RPMI8226 (cell line): ENCODE data around the gene CEP85.
A peak's percentile ranks its signal among the peaks of the same experiment; 100 is the strongest.

Experiments used
- DNase-seq: peaks from one replicate; pipeline ENCODE4 v3.0.0-alpha.2; 2015

CEP85 gene, protein sequence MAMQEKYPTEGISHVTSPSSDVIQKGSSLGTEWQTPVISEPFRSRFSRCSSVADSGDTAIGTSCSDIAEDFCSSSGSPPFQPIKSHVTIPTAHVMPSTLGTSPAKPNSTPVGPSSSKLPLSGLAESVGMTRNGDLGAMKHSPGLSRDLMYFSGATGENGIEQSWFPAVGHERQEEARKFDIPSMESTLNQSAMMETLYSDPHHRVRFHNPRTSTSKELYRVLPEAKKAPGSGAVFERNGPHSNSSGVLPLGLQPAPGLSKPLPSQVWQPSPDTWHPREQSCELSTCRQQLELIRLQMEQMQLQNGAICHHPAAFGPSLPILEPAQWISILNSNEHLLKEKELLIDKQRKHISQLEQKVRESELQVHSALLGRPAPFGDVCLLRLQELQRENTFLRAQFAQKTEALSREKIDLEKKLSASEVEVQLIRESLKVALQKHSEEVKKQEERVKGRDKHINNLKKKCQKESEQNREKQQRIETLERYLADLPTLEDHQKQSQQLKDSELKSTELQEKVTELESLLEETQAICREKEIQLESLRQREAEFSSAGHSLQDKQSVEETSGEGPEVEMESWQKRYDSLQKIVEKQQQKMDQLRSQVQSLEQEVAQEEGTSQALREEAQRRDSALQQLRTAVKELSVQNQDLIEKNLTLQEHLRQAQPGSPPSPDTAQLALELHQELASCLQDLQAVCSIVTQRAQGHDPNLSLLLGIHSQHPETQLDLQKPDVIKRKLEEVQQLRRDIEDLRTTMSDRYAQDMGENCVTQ

DNA sequence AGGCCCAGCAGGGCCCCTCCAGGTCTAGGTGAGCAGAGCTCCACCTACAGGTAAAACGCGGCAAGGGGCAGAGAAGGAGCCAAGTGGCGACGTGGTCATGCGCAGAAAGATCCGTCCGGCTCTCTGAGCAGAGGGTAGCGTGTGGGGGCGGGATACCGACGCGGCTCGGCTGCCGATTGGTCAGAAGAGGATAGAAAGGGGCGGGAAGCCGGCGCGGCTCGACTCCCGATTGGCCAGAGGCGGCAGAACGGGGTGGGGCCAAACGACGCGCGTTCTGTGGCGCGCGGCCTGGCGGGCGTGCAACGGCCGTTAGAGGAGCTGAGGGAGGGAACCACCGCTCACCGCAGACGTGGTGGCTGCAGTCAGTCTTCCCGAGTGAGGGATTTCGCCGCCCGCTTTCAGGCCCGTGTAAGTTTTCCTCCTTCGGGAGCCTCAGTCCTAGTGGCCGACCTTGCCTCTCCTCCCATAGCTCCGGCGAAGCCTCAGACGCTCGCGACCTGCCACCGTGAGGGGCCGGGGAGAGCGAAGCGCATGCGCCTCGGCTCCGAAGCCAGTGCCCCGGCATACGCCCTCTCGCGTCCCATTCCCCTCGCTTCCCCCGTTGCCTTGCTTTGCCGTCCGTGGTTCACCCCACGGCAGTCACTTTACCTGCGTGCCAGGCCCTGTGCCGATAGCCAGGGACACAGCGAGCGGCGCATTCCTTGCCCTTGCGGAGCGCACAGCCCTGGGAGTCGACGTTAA is at the start of gene CEP85:
Gene CEP85 (plus strand): TSS at position 298 of the 741 bp plus-strand sequence. CDS start 5,584 bp downstream, outside the sequence.
- peak; percentile 99 for DNase-seq

DNA sequence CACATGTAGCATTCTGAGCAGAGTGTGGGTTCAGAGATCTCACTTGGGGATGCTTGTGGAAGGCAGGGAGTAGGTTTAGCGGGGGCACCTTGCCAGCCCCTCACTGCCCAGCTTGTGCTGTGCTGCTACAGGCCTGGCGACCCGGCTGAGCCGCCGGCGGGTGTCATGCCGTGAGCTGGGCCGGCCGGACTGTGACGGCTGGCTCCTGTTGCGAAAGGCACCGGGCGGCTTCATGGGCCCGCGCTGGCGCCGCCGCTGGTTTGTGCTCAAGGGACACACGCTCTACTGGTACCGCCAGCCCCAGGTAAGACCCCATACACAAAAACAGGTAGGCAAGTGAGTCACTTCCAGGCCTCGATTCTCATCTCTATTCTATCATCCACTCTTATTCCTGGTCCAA is 49.1 kb upstream of the CEP85 start:
- DNase-seq, result no peak

DNA sequence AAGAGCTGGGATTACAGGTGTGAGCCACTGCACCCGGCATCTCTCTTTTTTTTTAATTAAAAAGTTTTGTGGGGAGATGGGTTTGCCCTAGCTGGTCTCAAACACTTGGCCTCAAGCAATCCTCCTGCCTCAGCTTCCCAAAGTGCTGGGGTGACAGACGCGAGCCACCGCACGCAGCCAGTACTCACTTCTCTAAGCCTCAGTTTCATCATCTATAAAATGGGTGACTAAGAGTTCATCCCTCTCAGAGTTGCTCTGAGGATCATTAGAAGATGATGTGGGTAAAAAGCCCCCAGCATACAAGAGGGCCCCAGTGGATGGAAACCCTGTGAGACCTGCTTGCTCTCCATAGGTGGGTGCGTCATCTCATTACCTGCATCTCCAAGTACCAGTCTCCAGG is 46.1 kb upstream of the CEP85 start:
- no peak for DNase-seq

DNA sequence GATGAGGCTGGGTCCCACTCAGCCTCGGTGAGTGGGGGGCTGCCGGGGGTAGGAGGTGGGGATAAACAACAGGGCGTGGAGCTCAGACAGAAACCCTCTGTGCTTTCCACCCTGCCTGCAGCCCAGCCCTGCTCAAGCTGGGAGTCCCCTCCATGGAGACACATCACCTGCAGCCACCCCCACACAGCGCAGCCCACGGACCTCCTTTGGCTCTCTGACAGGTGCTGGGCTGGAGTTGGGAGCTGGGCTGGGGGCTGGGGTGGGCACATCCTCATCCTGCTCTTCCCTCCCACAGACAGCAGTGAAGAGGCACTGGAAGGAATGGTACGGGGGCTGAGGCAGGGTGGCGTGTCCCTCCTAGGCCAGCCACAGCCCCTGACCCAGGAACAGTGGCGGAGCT is 45.5 kb upstream of the CEP85 start:
- no peak for DNase-seq

DNA sequence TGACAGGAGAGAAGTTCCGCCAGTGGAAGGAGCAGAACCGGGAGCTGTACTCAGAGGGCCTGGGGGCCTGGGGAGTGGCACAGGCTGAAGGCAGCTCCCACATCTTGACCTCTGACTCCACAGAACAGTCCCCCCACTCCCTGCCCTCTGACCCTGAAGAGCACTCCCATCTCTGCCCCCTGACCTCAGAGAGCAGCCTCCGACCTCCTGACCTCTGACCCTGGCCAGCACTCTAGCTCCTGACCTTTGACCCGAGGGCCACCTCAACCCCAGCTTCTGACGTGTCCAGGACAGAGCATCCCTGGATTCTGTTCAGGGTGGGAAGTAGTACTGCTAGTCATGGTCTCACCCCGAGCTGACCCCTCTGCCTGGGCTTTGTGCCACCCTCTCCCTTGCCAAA is 44.7 kb upstream of the CEP85 start:
- DNase-seq, result no peak

DNA sequence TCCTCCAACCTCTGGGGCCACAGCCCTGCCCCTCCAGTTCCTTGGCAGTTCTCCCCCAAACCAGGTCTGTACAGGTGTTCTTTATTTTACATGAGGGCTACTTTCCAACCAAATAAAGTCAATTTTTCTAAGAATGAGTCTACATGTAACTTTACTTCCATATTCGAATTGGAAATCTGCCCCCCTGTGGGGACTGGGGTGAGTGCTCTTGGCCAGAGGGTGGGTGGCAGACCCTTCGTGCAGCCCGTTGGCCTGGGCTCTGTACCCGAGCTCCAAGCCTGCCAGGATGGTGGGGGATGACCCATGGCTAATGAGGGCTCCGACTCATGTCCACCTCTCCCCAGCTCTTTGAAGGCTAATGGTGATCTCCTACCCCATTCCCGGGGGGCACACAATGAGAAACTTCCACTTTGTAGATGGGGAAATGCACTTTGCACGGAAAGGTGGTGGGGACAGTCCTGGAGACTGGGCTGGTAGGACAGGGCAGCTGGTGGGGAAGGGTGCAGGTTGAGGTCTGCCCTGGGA is 44.2 kb upstream of the CEP85 start:
- no peak for DNase-seq

DNA sequence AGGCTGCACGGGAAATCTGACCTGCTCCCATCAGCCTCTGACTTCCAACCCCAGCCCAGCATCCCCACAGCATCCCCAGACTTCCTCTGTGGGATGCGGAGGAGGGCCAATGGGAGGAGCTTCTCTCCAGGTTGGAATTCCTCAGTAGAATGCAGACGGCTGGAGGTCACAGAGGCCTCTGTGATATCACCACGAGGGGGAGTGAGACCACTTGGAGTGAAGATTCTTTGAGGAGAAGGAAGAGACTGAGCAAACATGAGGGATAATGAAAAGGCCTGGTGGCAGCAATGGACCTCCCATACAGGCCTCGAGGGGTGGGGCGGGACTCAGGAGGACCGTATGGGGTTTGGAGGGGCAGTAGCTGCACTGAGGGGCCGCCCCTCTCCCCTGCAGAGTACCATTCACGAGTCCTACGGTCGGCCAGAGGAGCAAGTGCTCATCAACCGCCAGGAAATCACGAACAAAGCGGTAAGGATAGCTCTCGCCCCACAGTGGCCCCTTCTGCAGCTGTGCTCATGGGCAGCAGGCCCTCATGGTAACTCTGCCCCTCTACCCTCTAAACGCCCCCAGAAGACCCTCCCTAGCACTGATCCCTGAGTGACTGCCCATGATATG is 43.5 kb upstream of the CEP85 start, which contains the start of gene CATSPER4:
Gene CATSPER4 (plus strand): TSS at position 230 of the 615 bp plus-strand sequence. CDS start 26 bp downstream, at position 256.
- peak; percentile 44 for DNase-seq

DNA sequence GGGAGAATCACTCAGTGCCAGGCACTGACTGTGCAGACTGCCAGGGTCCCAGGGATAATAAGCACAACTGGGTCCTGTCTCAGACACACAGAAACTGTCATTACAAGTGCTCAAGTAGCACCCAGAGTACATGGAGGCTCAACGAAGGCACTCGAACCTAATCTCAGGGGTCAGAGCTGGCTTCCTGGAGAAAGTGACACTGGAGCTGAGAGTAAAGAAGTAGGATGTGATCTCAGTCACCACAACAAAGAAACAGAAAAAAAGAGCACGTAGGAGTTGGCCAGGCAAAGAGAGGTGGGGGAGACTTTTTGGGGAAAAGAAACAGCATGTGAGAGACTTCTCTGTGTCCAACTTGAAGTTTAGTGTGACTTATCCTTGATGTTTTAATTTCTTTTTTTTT is 42.3 kb upstream of the CEP85 start:
- no peak for DNase-seq

DNA sequence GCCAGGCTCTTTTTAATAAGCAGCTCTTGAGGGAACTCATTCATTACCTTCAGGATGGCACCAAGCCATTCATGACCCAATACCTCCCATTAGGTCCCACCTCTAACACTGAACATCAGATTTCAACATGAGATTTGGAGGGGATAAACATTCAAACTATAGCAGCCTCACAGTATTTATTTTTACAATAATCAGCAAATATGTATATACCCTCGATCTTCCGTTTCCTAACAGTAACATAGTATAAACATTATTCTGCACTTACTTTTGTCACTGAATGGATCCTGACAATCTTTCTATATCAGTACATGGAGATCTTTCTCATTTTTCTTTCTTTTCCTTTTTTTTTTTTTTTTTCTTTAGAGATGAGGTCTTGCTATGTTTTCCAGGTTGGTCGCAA is 38.2 kb upstream of the CEP85 start:
- no peak for DNase-seq

DNA sequence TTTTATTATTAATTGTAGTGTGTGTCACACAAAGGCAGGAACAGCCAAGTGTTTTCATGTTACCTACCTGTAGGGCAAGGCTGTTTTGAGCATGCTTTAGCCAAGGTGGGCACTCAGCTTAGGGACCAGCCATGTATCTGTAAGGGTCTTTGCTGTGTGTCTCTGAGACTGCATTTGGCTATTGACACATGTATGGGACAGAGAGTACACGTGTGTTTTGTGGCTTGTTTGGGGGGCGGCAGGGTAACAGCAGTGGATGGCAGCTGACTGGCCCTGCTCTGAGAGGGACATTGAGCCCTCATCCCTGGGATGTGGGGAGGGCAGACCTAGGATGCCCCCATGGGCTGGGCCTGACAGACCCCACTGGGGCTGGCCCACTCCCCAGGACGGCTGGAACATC is 36.7 kb upstream of the CEP85 start:
- DNase-seq, result no peak

DNA sequence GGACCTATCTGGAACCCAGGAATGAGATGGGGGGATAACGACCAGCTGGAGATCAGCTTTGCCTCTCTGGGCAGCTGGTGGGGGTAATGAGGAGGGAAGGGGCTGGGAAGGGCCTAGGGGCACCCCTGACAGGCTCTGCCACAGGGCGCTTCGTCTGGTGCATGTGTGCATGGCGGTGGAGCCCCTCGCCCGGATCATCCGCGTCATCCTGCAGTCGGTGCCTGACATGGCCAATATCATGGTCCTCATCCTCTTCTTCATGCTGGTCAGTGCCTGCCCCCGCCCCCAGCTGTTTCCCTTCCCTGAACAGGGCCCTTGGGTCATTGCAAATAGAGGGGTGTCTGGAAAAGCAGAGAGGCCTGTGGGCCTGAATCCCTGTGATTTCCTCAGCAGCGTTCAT is 36.2 kb upstream of the CEP85 start:
- no peak for DNase-seq

DNA sequence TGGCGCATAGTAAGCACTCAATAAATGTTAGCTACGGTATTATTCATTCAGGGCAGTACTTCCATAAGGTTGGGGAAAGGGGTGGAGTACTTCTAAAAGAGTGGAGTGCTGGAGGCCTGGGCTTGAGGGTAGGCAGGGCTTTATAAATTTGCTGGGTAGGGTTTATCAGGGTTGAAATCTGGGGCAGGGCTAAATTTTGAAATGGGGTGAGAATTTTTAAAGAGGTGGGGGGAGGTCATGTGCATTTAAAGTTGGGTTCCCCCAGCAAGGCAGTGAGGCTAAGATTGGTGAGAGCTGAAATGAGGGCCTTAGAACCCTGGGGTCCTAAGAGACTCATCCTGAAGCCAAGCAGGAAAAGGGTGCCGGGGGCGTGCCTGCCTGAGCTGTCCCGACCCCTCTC is 33.6 kb upstream of the CEP85 start:
- no peak for DNase-seq

DNA sequence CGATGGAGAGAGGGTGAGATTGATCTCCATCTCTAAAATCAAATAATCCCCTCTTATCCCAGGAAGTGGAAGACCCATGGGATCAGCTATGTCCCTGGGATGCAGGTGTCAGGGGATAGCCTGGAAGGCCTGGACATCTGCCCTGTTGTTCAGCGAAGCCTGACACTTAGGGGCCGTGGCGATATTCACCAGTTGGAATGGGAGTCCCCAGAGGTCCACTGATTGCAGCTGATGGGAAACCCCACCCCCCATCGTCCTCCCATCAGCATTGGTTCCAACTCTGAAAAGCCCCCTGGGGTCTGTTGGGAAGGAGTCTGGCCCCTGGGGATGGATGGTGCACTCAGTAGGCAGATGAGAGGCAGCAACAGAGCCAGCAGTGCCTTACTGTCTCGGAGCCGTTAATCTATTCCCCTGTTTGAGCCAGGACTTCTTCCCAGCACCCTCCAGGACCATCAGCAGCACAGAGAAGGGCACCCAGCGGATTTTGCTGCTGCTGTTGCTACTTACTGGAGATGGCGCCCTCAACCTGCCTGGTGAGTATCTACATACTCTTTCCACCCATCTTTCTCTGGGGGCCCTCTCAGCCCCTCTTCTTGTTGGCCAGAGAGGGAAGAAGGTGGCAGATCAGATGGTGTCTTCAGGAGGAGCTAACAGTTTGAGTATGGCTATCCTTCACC is 30.2 kb upstream of the CEP85 start:
- DNase-seq, result no peak

DNA sequence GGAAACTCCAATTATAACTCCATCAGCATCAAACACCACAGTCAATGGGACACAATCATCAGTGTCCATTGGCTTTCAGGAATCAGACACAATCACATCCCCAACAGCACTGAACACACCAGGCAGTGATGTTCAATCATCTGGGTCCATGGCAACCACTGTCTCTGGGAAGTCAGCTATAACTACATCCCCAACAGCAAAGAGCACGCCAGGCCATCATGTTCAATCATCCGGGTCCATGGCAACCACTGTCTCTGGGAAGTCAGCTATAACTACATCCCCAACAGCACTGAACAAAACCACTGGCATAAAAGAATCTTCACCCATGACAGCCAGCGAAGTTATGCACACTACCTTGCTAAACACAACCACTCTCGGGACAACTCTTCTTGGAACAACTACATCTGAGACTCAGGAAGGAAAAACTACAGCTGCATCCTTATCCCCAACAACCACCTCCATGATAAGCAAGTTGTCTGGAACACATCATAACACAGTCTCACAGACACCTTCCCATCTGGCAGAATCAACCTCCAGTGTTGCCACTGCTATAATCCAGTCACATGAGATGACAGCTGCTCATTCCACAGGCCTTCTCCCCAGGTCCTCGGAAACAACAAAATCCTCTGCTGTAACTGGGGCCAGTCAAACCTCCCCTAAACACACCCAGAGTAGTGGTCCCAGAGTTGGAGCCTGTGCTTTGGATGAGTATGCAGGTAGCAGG is 23.7 kb upstream of the CEP85 start:
- no peak for DNase-seq

DNA sequence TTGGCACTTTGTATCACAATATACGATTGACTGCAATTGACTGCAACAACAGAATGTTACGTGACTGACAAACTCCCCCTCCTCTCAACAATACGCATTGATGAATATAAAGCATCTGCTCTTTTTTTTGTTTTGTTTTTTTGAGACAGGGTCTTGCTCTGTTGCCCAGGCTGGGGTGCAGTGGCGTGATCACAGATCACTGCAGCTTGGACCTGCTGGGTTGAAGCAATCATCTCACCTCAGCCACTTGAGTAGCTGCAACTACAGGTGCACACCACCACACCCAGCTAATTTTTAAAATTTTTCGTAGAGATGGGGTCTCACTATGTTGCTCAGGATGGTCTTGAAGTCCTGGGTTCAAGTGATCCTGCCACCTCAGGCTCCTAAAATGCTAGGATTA is 21.3 kb upstream of the CEP85 start:
- no peak for DNase-seq

DNA sequence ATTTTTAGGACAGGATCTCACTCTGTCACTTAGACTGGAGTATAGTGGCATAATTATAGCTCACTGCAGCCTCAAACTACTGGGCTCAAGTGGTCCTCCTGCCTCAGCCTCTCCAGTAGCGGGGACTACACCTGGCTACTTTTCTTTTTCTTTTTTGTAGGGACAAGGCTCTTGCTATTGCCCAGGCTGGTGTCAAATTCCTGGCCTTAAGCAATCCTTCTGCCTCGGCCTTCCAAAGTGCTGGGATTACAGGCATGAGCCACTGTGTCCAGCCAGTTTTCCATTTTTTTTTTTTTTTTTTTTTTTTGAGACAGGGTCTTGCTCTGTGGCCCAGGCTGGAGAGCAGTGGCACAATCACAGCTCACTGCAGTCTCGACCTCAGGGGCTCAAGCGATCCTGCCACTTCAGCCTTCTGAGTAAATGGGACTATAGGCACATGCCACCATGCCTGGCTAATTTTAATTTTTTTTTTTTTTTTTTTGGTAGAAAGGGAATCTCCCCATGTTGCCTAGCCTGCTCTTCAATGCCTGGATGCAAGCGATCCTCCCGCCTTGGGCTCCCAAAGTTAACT is 20.6 kb upstream of the CEP85 start:
- DNase-seq, result no peak

DNA sequence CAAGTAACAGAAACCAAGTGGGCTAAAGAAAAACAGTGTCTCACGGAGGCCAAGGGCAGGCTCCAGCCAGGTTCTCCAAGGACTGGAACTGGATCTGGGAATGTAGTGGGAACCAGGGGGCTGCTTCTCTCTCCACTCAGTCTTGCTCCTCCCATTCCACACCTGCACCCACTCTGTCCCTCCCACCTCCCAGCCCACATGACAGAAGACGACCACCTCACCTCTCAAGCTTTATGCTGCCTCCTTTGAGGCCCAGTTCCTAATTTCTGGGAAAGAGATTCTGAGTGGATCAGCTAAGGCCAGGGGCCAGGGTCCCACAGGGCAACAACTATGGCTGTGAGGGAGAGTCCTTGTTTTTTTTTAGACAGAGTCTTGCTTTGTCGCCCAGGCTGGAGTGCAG is 18.8 kb upstream of the CEP85 start:
- DNase-seq, result no peak

DNA sequence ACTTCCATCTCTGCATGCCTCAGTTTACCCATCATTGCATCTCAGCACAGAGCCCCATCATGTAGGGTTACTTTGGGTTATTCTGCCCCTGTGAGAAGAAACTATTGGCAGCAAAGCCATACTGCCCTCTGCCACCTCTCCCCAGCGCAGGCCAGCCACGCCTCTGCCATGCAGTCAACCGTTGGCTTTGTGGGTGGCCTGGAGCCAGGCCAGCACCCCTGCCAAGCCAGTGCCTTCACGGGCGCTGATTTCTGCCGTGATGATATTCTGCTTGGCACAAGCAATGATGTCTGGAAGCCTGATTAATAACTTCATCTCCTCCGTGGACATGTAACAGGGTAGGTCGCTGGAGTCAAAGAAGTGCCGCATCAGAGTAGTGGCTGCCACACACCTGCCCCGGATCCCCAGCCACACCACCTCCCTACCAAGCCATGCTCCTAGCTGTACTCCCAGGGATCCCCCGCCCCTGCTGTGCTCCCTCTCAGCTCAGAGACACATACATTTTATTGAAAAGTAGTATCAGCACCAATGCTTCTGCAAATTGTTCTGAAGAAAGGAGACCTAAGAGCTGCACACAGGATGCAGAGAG is 15.0 kb upstream of the CEP85 start:
- DNase-seq, result peak; percentile 74

DNA sequence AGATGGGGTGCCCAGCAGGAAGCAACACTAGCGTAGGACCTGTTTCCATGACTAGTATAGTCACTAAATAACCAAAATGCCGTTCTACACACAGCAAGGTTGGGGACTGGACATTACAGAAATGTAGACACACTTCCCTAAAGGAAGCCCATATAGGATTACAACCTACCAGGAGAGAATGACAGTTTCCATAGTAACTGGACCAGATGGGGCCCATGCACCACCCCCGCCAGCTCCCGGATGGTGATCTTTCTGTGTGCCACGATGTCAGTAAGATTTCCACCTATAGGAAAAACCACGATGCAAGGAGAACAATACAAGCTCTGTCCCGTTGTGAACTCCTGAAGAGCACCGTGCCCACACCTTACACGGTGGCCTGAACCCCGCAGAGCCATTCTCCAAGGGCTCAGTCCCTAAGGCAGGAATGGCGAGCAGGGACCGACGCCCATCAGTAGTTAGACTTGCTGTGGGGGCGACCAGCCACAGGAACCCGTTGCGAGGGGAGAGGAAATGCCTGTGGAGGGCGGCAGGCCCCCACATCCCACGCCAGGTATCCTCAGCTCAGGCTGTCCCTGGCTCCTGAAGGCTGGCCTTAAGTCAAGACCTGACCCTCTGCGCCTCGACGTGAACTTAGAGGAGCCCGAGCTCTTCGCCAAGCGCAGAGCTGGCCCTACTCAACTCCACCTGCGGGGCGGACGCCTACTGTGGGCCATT is 13.6 kb upstream of the CEP85 start:
- DNase-seq, result no peak

DNA sequence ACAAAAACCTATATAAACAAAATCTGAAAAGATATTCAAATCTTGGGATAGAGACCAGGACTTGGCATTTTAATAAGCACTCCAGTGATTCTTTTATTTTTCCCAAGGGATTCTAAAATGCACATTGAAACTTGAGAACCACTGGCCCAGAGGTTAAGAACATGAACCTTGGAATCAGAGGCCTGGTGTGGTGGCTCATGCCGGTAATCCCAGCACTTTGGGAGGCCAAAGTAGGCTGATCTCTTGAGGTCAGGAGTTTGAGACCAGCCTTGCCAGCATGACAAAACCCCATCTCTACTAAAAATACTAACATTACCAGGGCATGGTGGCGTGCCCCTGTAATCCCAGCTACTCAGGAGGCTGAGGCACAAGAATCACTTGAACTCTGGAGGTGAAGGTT is 12.9 kb upstream of the CEP85 start:
- no peak for DNase-seq
